ENCODE data around the gene GK.
A peak's percentile ranks its signal among the peaks of the same experiment; 100 is the strongest.
"Not testable (repeated sequence)": the region's sequence is repeated elsewhere in the genome, so short reads cannot be mapped to it uniquely, and the experiment has no call there.

Gene GK

GRCh38 chrX:30635630-30636029 is 17.6 kb upstream of the GK start:
- ChIA-PET CTCF (interaction anchor here (0.8 kb wide), 1 partner anchor 1166 kb away, joined by 3 read pairs; no protein-coding TSS in a partner anchor), POLR2A (no interaction called here)
- TF ChIP-seq BHLHE40 (IDR thresholded peaks at IDR 0.05; ENCODE audit: borderline replicate concordance) (no peak), FOXK2 (IDR thresholded peaks at IDR 0.05) (no peak), SP1 (IDR thresholded peaks at IDR 0.05) (no peak), FOXA1 (IDR thresholded peaks at IDR 0.05) (no peak), ELF4 (IDR thresholded peaks at IDR 0.05) (no peak), HDGF (IDR thresholded peaks at IDR 0.05; ENCODE audit: borderline replicate concordance) (no peak), NFRKB (IDR thresholded peaks at IDR 0.05) (no peak), LEF1 (IDR thresholded peaks at IDR 0.05; ENCODE audit: borderline replicate concordance) (no peak), SUZ12 (IDR thresholded peaks at IDR 0.05) (no peak), ZNF384 (IDR thresholded peaks at IDR 0.05) (no peak), ARNT (IDR thresholded peaks at IDR 0.05) (no peak), CTBP1 (IDR thresholded peaks at IDR 0.05; ENCODE audit: borderline replicate concordance) (no peak), PKNOX1 (IDR thresholded peaks at IDR 0.05) (no peak), L3MBTL2 (conservative IDR thresholded peaks at IDR 0.05) (no peak), TARDBP (IDR thresholded peaks at IDR 0.05) (no peak), FOXM1 (IDR thresholded peaks at IDR 0.05; ENCODE audit: borderline replicate concordance) (no peak)
- peak; percentile 13 for DNase-seq (ENCODE audit: extremely low spot score)

DNA sequence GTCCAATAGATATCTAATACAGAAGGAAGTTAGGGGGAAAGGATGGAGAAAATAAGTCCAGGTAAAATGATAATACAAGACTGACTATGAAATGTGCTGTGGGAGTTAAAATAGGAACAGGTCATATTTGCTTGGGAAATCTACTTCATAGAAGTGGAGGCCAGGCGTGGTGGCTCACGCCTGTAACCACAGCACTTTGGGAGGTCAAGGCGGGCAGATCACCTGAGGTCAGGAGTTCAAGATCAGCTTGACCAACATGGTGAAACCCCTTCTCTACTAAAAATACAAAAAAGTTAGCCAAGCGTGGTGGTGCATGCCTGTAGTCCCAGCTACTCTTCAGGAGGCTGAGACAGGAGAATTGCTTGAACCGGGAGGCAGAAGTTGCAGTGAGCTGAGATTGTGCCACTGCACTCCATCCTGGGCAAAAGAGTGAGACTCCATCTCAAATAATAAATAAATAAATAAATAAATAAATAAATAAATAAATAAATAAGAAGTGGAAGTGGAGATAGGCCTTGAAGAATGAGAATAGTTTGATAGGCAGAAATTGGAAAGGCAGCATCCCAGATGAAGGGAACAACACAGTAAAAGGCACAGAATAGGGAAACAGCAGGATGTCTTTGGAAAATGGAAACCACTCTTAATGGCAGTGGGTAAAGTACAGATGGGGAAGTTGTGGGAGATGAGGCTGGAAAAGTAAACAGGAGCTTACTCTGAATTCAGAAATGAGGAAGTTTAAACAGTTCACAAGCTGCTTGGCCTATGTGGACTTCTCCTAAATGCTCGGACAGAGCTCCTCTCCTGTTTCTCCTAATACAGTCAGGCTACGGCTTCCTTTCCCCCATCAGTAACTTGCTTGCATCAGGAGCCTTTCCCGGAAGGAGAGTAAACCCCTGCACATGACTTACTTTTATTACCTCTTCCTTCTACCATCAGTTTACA is 15.1 kb upstream of the GK start:
- ChIA-PET POLR2A (no interaction called here), CTCF (no interaction called here)
- no peak for DNase-seq (ENCODE audit: extremely low spot score)
- TF ChIP-seq FOXM1 (IDR thresholded peaks at IDR 0.05; ENCODE audit: borderline replicate concordance) (no peak), L3MBTL2 (conservative IDR thresholded peaks at IDR 0.05) (no peak), BHLHE40 (IDR thresholded peaks at IDR 0.05; ENCODE audit: borderline replicate concordance) (no peak), TARDBP (IDR thresholded peaks at IDR 0.05) (no peak), FOXA1 (IDR thresholded peaks at IDR 0.05) (no peak), ARNT (IDR thresholded peaks at IDR 0.05) (no peak), ELF4 (IDR thresholded peaks at IDR 0.05) (no peak), LEF1 (IDR thresholded peaks at IDR 0.05; ENCODE audit: borderline replicate concordance) (no peak), SP1 (IDR thresholded peaks at IDR 0.05) (no peak), NFRKB (IDR thresholded peaks at IDR 0.05) (no peak), SUZ12 (IDR thresholded peaks at IDR 0.05) (no peak), CTBP1 (IDR thresholded peaks at IDR 0.05; ENCODE audit: borderline replicate concordance) (no peak), PKNOX1 (IDR thresholded peaks at IDR 0.05) (no peak), ZNF384 (IDR thresholded peaks at IDR 0.05) (no peak), HDGF (IDR thresholded peaks at IDR 0.05; ENCODE audit: borderline replicate concordance) (no peak)

DNA sequence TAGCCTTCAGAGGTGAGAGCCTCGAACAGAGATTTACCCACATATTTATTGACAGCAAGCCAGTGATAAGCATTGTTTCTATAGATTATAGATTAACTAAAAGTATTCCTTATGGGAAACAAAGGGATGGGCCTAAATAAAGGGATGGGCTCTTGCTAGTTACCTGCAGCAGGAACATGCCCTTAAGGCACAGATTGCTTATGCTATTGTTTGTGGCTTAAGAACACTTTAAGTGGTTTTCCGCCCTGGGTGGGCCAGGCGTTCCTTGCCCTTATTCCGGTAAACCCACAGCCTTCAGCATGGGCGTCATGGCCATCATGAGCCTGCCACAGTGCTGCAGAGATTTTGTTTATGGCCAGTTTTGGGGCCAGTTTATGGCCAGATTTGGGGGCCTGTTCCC is 13.5 kb upstream of the GK start:
- POLR2A ChIA-PET; DNase-seq (ENCODE audit: extremely low spot score); CTCF ChIA-PET: not testable (repeated sequence)

- ChIA-PET CTCF (no interaction called here), POLR2A (no interaction called here)
- no peak for DNase-seq (ENCODE audit: extremely low spot score)
- no peak for TF ChIP-seq ZNF384 (IDR thresholded peaks at IDR 0.05)
- TF ChIP-seq L3MBTL2 (conservative IDR thresholded peaks at IDR 0.05) = no peak
- TF ChIP-seq LEF1 (IDR thresholded peaks at IDR 0.05; ENCODE audit: borderline replicate concordance) = no peak
Measured at GRCh38 chrX:30642642-30643041, 10.6 kb upstream of the GK start.

GRCh38 chrX:30643313-30643821 is 9.9 kb upstream of the GK start:
- no peak for TF ChIP-seq FOXA1 (IDR thresholded peaks at IDR 0.05)
- TF ChIP-seq CTBP1 (IDR thresholded peaks at IDR 0.05; ENCODE audit: borderline replicate concordance) = no peak
- no peak for TF ChIP-seq FOXK2 (IDR thresholded peaks at IDR 0.05)
- no peak for TF ChIP-seq SP1 (IDR thresholded peaks at IDR 0.05)
- TF ChIP-seq SUZ12 (IDR thresholded peaks at IDR 0.05) = no peak
- TF ChIP-seq PKNOX1 (IDR thresholded peaks at IDR 0.05) = no peak
- no peak for TF ChIP-seq TARDBP (IDR thresholded peaks at IDR 0.05)
- no peak for TF ChIP-seq NFRKB (IDR thresholded peaks at IDR 0.05)
- ChIA-PET POLR2A (no interaction called here), CTCF (no interaction called here)
- no peak for DNase-seq (ENCODE audit: extremely low spot score)

- ChIA-PET CTCF (no interaction called here), POLR2A (interaction anchor here (0.6 kb wide), 1 partner anchor 1157 kb away, joined by 3 read pairs; no protein-coding TSS in a partner anchor)
- TF ChIP-seq NFRKB (IDR thresholded peaks at IDR 0.05) (no peak), FOXM1 (IDR thresholded peaks at IDR 0.05; ENCODE audit: borderline replicate concordance) (no peak), TARDBP (IDR thresholded peaks at IDR 0.05) (no peak), L3MBTL2 (conservative IDR thresholded peaks at IDR 0.05) (no peak), HDGF (IDR thresholded peaks at IDR 0.05; ENCODE audit: borderline replicate concordance) (no peak), FOXK2 (IDR thresholded peaks at IDR 0.05) (no peak), ZNF384 (IDR thresholded peaks at IDR 0.05) (no peak)
- DNase-seq (ENCODE audit: extremely low spot score) = no peak
Measured at GRCh38 chrX:30649859-30650258, 3.4 kb upstream of the GK start.

All from HEK293T (cell line).